DLD1 (cell line): ENCODE results near the gene MED9.

Experiments
- in situ Hi-C: cut with HindIII; loops from 2 replicates; pipeline ENCODE4 v1.10.0; 2017; ENCODE audit warnings: low sequenced_read_pairs

MED9 gene, protein sequence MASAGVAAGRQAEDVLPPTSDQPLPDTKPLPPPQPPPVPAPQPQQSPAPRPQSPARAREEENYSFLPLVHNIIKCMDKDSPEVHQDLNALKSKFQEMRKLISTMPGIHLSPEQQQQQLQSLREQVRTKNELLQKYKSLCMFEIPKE

DNA sequence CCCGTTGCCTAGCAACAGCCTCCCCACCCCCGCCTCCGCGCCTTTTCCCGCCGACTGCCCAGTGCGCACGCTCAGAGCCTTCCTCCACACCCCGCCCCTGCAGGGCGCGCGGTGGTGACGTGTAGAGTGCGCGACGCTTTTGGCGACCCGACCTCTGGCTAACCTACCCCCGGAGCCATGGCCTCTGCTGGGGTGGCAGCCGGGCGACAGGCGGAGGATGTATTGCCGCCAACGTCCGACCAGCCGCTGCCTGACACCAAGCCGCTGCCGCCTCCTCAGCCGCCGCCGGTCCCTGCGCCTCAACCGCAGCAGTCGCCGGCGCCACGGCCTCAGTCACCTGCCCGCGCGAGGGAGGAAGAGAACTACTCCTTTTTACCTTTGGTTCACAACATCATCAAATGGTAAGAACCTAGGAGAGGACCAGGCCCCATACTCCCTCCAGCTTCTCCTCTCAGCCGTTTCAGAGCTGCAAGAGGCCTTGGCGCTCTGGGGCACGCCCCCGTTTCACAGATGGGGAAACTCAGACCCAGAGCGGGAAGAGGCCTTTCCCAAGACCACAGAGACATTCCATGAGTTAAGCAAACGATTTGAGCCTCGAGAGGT is at the start of gene MED9:
TSS of gene MED9 (plus strand) at position 136 of the 603 bp plus-strand sequence. CDS start at position 178, 42 bp downstream.
- in situ Hi-C loops = no loop called here

DNA sequence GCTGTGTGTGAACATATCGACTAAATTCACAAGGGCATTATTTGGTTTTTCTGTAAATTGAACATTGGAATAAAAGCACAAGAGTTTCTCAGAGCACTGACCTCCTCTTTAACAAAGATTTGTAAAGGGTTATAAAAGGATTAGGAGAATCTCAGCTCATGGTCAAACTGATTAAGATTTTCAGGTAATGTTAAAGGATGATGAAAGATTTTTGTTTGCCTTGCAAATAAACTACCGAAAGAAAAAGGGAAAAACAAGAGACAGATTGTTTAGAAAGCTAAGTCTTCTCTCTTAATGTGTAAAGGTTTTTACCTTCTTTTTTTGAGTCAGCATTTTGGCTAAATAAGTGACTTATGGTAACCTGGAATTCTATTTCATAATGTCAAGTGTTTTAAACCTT is 47.6 kb upstream of the MED9 start:
- in situ Hi-C loops = no loop called here

DNA sequence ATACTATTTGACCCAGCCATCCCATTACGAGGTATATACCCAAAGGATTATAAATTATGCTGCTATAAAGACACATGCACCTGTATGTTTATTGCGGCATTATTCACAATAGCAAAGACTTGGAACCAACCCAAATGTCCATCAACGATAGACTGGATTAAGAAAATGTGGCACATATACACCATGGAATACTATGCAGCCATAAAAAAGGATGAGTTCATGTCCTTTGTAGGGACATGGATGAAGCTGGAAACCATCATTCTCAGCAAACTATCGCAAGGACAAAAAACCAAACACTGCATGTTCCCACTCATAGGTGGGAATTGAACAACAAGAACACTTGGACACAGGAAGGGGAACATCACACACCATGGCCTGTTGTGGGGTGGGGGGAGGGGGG is 45.9 kb upstream of the MED9 start:
- in situ Hi-C loops = loop anchor here (5.0 kb wide), 1 partner anchor 49 kb away; no protein-coding TSS in a partner anchor

DNA sequence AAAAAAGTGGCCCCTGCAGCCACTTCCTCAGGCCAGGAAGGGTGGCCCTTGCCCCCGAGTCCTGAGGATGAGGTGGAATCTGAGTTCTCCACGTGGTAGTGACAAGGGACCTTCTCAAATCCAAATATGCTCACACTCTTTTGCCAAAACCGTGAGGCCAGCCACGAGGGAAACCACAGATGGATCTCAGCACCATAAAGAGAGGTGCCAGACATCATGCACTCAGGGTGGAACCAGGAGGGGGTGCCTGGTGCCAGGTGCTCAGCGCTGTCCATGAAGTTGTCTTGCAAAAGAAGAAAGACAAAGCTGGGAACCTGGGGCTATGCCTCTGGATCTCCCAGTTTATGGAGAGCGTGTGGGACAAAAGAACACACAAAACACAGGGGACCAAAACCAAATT is 45.2 kb upstream of the MED9 start:
- in situ Hi-C loops = loop anchor here (5.0 kb wide), 1 partner anchor 49 kb away; no protein-coding TSS in a partner anchor

DNA sequence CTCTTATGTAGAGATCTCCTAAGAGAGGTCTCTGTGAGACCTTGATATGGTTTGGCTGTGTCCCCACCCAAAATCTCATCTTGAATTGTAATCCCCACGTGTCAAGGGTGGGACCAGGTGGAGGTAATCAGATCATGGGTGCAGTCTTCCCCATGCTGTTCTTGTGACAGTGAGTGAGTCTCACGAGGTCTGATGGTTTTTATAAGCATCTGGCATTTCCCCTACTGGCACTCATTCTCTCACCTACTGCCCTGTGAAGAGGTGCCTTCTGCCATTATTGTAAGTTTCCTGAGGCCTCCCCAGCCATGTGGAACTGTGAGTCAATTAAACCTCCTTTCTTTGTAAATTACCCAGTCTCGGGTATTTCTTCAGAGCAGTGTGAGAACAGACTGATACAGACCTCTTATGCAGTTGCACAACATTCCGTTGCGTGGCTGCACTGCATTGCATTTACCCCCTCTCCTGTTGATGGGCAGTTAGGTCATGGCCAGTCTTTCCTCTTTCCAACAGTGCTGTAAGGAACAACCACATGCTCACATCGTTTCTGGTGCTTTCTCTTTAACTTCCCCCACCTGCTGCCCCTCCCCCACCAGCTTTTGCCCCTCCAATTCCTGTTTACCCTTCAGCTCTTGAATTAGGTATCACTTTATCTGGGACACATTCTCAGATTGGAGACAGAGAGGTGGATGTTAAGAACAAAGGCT is 43.6 kb upstream of the MED9 start:
- in situ Hi-C loops = loop anchor here (5.0 kb wide), 1 partner anchor 51 kb away; no protein-coding TSS in a partner anchor

DNA sequence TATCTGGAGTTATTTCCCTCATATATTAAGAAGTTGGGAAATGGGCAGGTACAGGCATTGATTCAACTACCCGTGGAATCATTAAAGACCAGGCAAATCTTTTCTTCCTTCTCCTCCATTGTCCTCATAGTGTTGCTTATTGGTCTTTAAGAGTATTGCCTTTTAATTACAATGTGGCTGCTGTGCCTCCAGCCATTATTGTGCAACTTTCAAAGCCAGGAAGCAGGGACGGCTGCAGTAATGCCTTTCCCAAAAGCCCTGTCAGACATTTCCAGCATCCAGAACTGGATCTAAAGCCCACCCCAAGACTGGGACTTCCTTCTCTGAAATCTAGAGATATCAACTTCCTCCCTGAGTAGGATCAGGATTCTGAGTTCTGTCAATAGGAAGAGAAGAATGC is 42.3 kb upstream of the MED9 start:
- in situ Hi-C loops = loop anchor here (5.0 kb wide), 1 partner anchor 52 kb away; no protein-coding TSS in a partner anchor

DNA sequence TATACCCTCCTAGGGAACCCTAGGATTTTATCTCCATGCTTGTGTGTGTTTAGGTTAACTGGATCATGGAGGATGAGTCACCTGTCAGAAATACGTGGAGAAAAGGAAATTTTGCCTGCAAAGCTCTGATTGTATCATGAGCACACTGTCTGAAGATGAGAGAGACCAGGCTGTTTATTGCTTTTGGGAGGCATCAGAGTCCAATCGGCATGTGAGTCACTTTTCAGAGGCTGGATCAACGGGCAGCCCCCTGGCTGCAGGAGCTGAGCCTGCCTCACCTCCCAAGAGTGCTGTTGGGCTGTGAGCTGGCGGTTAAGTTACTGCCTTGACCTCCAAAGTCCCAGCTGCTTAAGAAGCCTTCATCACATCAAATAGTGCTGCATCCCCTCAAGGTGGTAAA is 41.5 kb upstream of the MED9 start:
- in situ Hi-C loops = no loop called here

DNA sequence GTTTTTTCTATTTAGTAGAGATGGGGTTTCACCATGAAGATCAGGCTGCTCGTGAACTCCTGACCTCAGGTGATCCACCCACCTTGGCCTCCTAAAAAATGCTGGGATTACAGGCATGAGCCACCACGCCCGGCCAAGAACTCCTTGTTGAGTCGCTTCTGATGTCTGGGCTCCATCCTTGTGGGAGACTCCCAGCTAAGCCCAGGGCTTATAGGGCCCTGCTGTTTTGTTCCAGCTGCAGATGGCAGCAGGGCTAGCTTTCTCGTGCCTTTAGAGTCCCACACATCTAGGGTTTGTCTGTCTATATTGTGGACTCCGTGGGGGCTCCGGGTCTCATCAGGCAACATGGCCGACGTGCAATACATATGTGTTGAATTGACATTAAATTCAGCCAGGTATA is 39.3 kb upstream of the MED9 start:
- in situ Hi-C loops = no loop called here

DNA sequence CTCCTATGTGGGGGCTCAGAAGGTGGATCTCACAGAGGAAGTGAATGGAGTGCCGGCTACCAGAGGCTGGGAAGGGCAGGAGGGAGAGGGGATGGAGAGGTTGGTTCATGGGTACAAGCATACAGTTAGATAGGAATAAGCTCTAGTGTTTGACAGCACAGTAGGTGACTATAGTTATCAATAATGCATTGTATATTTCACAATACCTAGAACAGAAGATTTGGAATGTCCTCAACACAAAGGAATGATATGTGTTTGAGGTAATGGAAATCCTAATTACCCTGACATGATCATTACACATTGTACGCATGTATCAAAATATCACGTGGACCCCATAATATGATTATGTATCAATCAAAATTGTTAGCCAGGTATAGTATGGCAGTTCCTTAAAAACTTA is 38.9 kb upstream of the MED9 start:
- in situ Hi-C loops = no loop called here

DNA sequence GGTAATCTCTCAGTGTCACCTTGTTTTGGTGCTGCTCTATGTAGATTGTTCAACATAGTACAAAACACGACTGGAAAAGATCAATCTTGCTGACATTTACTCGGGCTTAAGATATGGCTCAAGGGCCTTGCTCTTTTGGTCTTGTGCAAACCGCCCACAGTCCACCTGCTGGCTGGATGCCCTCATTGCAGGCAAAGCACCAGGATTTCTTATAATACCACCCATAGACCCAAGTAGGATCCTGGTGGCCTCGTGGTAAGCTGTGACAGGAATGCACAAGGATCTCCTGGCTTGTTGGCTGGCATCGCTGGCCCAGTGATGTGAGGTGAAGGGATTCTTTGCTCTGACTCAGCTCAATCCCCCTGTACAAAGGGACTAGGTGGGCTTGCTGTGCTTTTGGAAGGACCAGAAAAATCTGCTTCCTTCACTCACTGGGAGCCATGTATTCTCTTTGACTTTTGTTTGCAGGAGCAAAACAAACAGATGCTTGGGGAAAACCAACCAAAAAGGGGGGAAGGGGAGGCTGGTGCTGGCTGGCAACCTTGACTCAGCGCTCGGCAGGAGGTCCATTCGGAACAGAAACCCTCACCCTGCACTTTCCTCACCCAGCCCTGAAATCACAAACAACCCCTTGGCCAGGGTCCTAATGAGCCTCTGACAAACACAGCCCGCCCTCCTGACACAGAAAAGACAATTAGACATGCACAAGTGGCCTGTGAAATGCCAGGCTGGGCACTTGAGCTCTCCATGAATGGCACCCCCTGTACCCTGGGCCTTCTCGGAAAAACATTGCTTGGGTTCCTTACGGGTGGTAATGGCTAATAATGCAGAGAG is 36.6 kb upstream of the MED9 start:
- in situ Hi-C loops = no loop called here

DNA sequence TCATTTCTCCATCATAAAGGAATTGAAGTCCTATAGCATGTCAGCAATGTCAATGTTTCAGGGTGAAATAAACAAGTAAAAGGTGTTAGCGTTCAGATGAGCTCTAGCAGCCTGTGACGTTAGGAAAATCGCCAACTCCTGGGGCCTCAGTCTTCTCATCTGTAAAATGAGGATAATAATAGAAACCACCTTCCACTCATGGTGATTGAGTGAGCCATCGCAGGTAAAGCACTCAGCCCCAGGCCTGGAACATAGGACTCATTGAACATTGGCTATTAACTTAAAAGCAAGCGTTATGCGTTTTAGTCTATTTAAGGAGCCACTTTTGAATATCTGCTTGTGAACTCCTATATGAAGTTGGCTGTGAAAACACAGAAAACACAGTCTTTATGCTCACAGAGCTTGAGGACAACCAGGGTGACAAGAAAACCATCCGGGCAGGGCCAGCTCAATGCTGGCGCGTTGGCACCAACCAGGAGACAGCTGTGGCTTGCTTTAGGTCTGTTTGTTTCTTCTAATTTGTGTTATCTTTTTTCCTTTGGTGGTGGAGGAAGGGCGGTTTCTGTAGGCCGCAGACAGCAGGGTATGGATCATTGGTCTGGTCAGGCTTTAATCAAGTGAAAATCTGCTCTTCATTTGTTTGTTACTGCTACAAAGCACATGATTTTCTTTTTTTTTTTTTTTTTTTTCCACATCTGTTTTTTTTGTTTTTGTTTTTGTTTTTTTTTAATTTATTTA is 35.7 kb upstream of the MED9 start:
- in situ Hi-C loops = no loop called here

DNA sequence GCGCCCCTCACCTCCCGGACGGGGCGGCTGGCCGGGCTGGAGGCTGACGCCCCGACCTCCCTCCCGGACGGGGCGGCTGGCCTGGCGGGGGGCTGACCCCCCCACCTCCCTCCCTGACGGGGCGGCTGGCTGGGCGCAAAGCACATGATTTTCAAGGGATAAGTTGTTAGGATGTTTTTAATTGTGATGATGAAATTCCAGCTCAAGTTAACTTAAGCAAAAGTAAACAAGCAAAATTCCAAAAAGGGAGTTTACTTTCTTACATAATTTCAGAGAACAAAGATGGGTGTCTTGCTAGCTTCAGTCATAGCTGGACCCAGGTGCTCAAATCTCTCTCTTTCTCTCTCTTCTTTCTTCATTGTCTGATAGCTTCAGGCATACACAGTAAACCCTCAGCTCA is 33.6 kb upstream of the MED9 start:
- in situ Hi-C loops = no loop called here

DNA sequence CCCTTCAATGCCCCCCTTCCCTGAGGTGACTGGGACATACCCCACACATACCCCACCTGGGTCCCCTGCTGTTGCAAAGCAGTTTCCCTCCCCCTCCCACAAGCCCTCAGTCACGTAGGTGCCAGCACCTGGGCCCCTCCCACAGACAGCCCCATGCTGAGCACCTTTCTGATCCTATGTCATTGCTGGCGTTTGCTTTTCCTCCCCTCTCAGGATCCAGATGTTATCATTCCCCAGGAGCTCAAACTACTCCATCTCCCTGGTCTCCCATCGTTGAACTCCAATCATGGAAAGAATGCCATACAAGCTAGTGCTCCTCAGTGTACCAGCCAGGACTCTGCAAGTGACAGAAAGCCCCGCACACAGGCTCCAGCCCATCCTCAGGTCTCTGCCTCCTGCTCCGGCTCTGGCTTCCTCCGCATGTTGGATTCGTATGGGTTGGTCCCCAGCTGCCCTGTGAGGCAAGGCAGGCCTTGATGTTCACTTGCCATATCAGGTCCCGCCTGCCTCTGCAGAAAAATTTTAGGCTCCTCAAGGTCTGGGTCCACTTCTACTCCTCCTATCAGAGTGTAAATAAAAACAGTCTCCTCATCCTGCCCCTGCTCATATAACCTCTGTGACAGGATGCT is 31.4 kb upstream of the MED9 start:
- in situ Hi-C loops = no loop called here

DNA sequence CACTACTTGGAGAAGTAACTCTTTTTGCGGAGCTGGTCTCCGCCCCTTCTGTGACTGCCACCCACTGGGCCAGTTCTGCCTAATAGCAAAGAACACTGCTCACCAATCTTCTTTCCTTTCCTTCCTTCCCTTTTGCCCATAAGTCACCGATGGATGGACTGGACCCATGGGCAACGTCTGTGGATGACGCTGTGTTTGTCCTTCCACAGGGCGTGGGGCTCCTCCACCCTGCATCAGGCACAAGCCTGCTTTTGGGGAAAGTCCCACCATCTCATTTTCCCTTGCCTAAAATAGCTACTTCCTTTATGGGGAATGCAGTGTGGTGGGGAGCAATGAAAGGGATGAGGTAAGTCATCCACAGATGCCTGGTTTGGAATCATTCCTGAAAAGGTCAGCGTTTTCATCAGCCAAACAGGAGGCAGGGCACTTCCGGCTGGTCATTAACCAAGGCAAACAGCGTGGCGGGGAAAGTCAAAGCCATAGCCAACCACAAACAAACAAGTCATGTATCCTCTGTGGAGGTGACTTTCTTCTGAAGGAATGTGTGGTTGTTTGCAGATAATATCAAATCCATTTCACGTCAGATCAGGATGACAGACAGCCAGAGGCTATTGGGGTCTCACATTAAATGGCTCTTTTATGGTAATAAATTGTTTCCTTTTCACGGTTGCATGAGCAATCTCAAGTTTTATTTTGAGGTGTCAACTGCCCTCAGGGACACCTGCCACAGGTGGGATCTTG is 30.7 kb upstream of the MED9 start:
- in situ Hi-C loops = no loop called here

DNA sequence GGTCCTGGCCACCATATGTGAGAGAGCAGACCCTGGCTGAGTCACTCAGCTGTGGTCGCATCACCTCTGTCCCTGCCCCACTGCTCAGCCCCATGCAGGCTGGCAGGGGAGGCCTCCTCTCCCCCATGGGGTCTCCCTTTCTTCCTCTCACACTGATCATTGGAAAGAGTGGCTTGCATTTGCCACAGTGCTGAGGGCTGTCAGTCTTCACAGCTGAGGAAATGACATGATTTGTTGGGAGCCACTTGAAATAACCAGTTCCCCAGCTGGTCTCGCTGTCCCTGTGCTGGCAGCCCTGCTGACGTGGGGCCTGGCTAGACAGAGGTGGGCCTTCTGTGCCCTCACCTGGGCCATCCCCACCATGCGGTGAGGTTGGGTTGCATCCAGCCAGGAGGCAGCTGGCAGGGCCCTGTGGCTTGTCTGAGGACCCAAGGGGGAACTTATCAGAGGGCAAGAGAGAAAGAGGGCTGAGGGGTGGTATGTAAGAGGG is 30.1 kb upstream of the MED9 start:
- in situ Hi-C loops = no loop called here

DNA sequence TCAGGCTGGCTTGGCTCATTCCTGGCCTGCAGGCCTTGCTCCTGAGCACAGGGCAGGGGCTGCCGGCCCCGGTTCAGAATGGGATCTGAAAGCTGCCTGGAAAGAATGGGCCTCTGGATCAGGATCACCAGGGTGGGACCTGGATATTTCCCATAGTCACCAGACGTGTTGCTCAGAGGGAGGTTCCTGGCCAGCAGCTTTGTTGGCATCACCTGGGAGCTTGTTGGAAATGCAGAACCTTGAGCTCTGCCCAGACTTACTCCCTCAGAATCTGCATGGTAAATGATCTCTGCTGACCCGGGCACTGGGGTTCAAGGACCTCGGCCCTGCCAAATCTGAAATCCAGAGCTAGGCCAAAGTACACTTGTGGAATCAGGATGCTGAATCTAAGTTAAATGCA is 29.5 kb upstream of the MED9 start:
- in situ Hi-C loops = no loop called here

DNA sequence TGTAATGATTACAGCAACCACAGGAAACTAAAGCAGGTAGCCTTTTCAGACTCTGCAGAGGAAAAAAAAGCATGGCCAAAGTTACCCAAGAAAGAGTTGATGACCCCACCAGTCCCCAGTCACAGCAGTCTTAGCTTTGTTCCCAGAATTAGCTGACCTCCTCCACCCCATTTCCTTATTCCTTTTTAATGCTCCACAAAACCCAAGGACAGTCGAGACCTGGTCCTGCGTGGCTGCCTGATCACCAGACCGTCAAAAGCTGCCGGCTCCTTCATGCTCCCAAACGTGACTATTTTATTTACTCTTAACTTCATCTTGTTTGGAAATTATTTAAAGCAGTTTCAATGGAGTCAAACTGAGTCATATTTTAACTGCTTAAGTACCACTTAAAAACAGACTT is 28.7 kb upstream of the MED9 start:
- in situ Hi-C loops = no loop called here

DNA sequence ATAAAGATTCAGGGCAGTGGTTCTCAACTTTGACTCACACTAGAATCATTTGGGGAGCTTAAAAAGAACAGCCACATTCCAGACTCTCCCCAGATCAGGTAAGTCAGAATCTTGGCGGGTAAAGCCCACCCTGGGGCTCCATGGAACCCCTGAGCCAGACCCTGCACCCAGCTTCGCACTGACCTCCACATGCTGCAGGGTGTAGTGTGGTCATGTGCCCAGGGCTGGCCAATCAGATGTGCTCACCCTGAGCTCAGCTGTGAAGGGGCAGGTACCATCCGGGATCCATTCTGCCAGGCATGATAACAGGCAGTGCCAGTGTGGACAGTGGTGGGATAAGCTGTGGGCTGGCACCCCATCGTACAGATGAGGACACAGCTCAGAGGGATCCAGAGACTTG is 28.1 kb upstream of the MED9 start:
- in situ Hi-C loops = no loop called here

DNA sequence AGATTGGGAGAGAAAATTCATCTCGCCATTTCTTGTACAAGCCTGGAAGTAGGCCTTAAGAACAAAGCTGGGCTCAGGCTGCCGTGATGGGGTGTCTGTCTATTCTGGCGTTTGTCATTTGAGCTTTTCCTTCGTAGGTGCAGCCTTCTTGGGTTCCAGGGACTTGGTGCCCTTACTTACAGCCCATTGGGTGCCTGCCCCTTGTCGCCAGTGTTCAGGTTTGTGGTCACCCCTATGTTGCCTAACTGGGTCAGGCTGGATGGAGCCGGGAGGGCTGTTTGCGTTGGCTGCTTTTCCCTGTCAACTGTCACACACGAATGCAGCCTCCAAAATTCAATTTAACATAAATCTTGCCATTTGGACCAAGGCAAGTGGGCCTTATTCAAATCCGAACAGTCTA is 23.7 kb upstream of the MED9 start:
- in situ Hi-C loops = no loop called here
